Right renal cortex interstitium (tissue), 3 donors: ENCODE measurements around the gene MAMSTR. TPM values are rescaled to one million over a fixed set of nuclear protein-coding genes. Genes with fewer than 3 reads are reported as not detected.
"Not testable (repeated sequence)": the region's sequence is repeated elsewhere in the genome, so short reads cannot be mapped to it uniquely, and the experiment has no call there.

Experiments
- DNase-seq, 3 donors: peaks; one replicate each; pipeline ENCODE4 v3.0.0-alpha.2; 2013; ENCODE audit warnings: low read depth in 3 of 3, low spot score in 2 of 3
- polyA plus RNA-seq, 3 donors: library from polyadenylated mRNA; unstranded; fragments of 120-200 nt; gene quantifications; one replicate each; pipeline ENCODE4 v1.2.1, GENCODE V29; 2013; ENCODE audit not compliant: insufficient read length in 3 of 3

Gene MAMSTR
- 1 to 10 TPM; 4.1 to 5.2 (median 4.5) TPM for polyA plus RNA-seq

- no peak for DNase-seq
Observed at GRCh38 chr19:48719263-48720171, at the start of gene MAMSTR. Gene MAMSTR (minus strand): TSS chr19:48719725. CDS start chr19:48719031, 694 bp downstream.

- no peak for DNase-seq
Observed at GRCh38 chr19:48768994-48769713, 49.6 kb upstream of the MAMSTR start.

- not testable (repeated sequence) for DNase-seq
Observed at GRCh38 chr19:48768171-48768753, 48.7 kb upstream of the MAMSTR start.

GRCh38 chr19:48765816-48766215 lies 46.3 kb upstream of the MAMSTR start:
- DNase-seq, result not testable (repeated sequence)

GRCh38 chr19:48760504-48761205 lies 41.1 kb upstream of the MAMSTR start:
- DNase-seq, result no peak

GRCh38 chr19:48757741-48758144 lies 38.2 kb upstream of the MAMSTR start:
- no peak for DNase-seq

GRCh38 chr19:48757089-48757675 lies 37.7 kb upstream of the MAMSTR start:
- no peak for DNase-seq

GRCh38 chr19:48756686-48757085 lies 37.2 kb upstream of the MAMSTR start:
- DNase-seq, result no peak

GRCh38 chr19:48756212-48756611 lies 36.7 kb upstream of the MAMSTR start:
- no peak for DNase-seq

- DNase-seq, result no peak
Observed at GRCh38 chr19:48755787-48756186, 36.3 kb upstream of the MAMSTR start.

- DNase-seq, result no peak
Observed at GRCh38 chr19:48755084-48755641, 35.6 kb upstream of the MAMSTR start, which contains the start of gene FGF21. Gene FGF21 (plus strand): TSS chr19:48755524. CDS start chr19:48756237, 713 bp downstream.

GRCh38 chr19:48752496-48753365 lies 33.2 kb upstream of the MAMSTR start, which contains the start of gene FUT1:
Gene FUT1 (minus strand): TSS chr19:48752641. CDS start chr19:48751281, 1,360 bp downstream.
- no peak for DNase-seq

GRCh38 chr19:48751845-48752495 lies 32.4 kb upstream of the MAMSTR start:
- DNase-seq, result no peak

GRCh38 chr19:48750771-48751504 lies 31.4 kb upstream of the MAMSTR start:
- DNase-seq, result no peak

GRCh38 chr19:48750351-48750750 lies 30.8 kb upstream of the MAMSTR start:
- no peak for DNase-seq

- no peak for DNase-seq
Observed at GRCh38 chr19:48749571-48750198, 30.2 kb upstream of the MAMSTR start.
